ENCODE measurements around the gene SPTLC3.

The SPTLC3 gene

DNA sequence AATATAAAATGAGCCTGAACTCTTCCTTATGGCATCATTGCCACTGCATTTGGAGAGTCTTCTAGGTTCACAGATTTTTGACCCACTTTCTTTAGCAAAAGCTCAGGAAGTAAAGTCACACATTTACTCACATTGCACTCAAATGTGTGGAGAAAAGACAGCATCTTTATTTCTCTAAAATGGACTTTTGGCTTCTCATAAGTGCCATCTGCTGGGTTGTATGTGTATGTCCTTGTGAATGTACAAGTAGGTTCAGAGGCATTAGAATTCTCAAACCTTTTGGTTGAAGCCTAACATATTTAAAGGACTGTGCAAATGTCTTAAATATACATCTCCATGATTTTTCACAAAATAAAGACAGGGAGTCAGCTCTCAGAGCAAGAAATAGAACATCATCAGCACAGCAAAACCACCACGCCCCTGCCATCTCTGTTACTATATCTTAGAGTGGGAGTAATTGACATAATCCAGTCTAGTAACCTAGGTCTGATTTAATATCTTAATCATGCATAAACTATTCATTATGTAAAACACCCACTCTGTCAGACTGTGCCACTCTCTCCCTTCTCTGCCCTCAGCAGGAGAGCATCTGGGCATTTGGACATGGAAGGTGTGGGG is 42.2 kb upstream of the SPTLC3 start:
- TF ChIP-seq CTCF (IDR thresholded peaks at IDR 0.05): no peak
- no peak overlapping the region for H3K27ac ChIP-seq
- no peak for DNase-seq (ENCODE audit: low spot score)

DNA sequence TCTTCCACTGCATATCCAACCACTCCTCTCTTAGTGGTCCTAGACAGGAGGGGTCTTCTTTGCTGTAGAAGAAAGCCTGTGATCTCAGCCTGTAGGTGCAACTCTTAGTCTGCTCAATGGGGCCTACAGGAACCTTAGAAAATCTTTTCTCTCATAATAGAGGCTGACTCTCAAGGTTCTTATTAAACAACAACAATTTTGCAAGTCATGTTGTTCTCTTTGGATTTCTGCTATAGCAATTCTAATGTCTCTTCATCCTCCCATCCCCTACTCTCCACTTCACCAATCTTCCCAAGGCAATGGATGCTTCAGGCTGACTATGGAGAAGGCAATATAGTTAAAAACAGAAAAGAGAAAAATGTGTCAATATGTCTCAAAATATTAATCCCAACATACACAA is 40.8 kb upstream of the SPTLC3 start:
- Histone ChIP-seq H3K4me3 (no peak overlapping the region), H3K27ac (no peak overlapping the region)
- no peak for TF ChIP-seq CTCF (IDR thresholded peaks at IDR 0.05)
- no peak for DNase-seq (ENCODE audit: low spot score)

More for the DNA sequence above, 42.2 kb upstream of the SPTLC3 start:
- H3K4me3 ChIP-seq: no peak overlapping the region

DNA sequence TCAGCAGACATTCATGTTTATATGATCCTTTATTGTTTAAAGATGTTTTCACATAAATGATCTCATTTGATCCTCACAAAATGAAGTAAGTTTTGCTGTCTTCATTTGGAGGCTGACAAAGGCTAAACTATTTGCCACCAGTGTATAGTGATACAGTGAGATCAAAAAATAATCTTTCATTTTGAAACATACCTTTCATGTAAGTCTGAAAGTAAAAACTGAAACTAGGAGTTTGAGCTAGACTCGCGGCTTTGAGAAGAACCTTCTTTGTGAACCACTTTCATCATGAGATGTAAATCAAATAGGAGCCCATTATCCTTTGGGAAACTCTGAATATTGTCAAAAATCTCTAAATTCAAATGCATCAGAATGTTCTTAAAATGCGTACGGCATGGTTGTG is 40.3 kb upstream of the SPTLC3 start:
- no peak for TF ChIP-seq CTCF (IDR thresholded peaks at IDR 0.05)
- DNase-seq (ENCODE audit: low spot score): no peak
- Histone ChIP-seq H3K4me3 (no peak overlapping the region), H3K27ac (no peak overlapping the region)

DNA sequence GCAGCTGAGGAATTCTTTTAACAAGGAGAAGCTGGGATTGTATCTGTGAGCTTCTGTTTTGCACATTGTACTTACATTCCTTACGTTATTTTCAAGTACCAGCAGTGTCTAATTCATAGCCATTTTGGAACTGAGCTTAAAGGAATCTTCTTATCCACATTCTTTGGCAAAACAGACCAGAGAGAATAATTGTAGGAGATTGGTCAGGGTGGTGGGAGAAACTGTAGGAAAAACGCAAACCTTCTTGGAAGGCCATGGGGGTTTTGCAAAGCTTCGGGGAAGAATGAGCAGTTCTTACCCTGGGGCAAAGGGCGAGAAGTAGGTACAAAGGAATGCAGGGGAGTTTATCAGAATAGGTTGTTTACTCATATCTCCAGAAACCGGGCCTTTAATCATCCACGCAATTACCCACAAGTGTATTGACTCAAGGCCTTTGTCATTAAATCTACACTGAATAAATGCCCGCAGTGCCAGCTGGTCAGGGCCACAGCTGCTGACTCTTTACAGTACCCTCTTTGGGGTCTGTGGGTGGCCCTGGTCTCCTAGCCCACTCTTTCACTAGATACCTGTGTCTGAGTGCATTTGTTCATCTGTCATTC is 39.6 kb upstream of the SPTLC3 start:
- no peak overlapping the region for H3K27ac ChIP-seq
- no peak for DNase-seq (ENCODE audit: low spot score)
- TF ChIP-seq CTCF (IDR thresholded peaks at IDR 0.05): no peak
- no peak overlapping the region for H3K4me3 ChIP-seq

DNA sequence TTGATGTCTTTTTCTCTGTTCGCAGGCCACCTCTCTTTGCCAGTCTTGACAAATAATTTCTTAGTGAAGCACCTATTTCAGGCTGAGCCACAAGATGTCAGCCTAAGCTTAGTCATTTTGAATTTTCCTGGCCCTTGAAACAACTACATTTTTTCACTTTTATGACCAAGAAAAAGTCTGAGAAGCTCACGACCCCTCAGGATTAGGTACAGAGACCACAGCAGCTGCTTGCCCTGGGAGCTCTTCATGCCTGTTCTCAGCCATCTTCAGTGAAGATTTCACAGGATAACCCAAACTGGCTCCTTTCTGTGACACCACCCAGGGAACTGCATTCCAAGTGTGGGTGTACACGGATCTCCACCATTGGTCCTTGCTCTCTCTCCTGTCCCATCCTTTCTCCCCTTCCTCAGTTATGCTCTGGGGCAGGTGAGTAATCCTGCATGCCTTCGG is 38.4 kb upstream of the SPTLC3 start:
- DNase-seq (ENCODE audit: low spot score): no peak
- Histone ChIP-seq H3K4me3 (no peak overlapping the region), H3K27ac (no peak overlapping the region)
- TF ChIP-seq CTCF (IDR thresholded peaks at IDR 0.05): no peak

DNA sequence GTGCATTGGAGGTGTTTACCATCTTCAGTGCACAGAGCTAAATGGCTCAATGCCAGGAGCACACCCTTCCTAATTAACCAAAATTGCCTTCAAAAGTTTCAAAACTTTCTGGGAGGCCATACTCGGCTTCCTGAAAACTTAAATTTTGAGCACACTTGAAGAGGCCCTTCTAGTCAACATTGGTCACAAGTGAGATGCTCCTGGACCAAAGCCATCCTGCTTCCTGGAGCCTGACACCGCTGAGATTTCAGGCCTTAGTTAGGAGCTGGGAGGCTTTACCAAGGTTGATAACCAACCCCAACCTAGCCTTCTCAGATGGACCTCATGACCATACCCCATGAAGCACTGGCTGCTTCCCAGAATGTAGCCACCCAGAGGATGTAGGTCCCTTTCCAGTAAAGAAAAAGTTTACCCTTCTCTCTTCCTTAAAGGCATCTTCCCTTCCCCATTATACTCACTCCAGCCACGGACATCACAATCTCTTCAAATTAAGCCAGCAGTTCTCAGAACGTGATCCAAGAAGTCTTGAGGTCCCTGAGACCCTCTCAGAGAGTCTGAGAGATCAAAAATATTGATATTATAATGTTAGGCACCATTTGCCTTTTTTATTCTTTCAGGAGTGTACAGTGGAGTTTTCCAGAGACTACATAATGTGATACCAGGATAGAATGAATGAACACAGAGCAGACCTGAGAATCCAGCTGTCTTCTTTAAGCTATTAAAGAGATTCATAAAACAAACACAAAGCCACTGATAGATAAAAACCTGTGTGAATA is 32.8 kb upstream of the SPTLC3 start:
- DNase-seq (ENCODE audit: low spot score): no peak
- H3K27ac ChIP-seq: no peak overlapping the region

More for the DNA sequence above, 32.8 kb upstream of the SPTLC3 start:
- H3K4me3 ChIP-seq: no peak overlapping the region
- no peak for TF ChIP-seq CTCF (IDR thresholded peaks at IDR 0.05)
